SK-N-MC (cell line): ENCODE results near the gene OOEP.

Experiments used
- EZH2 ChIP-seq: fragments of 200-600 bp; sonication (generic); IDR thresholded peaks from one replicate; pipeline ENCODE4 v1.6.1; 2017; ENCODE audit warnings: antibody characterized with exemption
- FOXP2 ChIP-seq: optimal IDR thresholded peaks from 2 replicates; pipeline ENCODE3; 2011; ENCODE audit warnings: mild to moderate bottlenecking, moderate library complexity; ENCODE audit not compliant: insufficient read depth; ENCODE audit errors: extremely low read length, control extremely low read depth
- POLR2AphosphoS5 ChIP-seq: IDR thresholded peaks from 2 replicates; pipeline ENCODE4 v1.6.1; 2012; ENCODE audit warnings: mild to moderate bottlenecking, low read depth, low read length, borderline replicate concordance

- TF ChIP-seq EZH2 = no peak
- TF ChIP-seq POLR2AphosphoS5 = no peak
- no peak for TF ChIP-seq FOXP2
These were observed 39.7 kb upstream of the OOEP start for GRCh38 chr6:73409395-73409794.
